UCSD-AML1 (cell line): ENCODE measurements around the gene LAMB1.

ENCODE experiments used
- DNase-seq: peaks from one replicate; lab custom pipeline; 2025; ENCODE audit not compliant: unreplicated experiment; lab: John Stamatoyannopoulos, UW

LAMB1 gene

DNA sequence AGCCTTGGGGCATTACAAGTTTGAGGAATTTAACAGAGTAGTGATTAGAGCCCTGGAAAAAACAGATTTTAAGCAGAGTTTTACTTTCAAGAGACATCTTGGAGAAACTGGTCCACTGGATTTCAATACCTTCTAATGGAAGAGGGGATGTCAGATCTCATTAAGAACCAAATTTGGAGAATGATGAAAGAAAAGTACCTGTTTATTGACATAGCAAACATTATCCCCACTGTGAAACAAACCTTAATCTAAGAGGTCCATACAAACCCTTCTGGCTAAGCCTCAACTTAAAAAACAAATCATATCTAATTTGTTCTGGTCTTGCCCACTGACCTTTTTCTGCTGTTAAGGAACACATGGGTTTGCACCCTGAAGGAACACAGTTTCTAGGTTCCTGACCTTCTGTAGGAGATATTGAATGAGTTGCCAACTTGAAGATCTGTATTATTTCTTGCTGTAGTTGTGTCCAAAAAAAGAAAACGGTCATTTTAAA lies 53.5 kb downstream of the LAMB1 start:
- DNase-seq: no peak

GRCh38 chr7:107948645-107949442 lies 54.1 kb downstream of the LAMB1 start:
- DNase-seq: no peak

DNA sequence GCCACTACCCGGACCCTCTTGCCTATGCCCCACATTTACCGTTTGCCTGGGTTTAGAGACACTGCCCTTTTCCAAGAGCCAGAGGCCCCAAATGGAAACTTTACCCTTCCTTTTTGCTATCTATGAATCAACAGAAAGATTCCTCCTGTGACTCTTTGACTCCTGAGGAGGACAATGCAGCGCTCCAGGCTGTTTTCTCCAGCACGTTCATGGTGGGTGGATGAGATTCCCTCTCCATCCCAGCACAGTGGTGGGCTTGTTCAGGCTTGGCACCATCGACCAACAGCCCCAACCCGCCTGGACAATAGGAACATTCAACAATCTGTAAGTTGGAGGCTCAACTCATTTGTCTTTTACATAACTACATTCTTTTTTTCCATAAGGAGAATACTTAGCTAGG lies 56.1 kb downstream of the LAMB1 start:
- DNase-seq: no peak

DNA sequence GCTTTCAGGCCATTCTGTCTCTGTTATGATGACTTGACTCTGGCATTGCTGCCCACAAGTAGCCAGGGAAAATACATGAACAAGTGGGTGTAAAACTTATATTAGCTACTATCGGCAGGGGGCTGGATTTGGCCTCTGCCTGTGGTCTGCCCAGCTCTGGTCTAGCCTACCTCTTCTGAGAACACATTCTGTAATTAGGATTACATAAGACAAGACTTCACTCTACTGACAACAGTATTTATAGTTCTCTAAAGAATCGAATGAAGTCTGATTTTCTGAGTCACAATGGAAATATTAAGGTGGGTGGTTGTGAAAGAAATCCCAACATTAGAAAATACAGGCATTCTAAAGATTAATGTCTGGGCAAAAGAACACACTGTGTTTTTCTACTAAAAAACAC lies 56.5 kb downstream of the LAMB1 start:
- no peak for DNase-seq

DNA sequence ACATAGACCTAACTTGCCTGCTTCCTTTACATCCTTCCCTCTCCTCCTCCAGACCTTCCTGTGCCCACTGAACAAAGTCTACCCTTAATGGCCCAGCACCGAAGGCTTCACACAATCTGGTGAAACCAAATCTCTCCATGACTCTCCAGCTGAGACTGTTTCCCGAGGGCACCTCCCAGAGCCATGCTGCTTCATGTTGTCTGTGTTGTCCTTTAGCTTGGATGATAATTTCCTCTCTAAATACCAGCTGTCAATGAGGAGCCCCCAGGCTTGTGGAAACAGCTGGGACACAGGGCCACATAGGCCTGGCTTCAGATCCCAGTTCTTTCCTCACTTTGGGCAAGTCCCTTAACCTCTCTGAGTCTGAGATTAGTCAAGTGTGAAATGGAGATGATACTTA lies 57.6 kb downstream of the LAMB1 start:
- no peak for DNase-seq

- DNase-seq: no peak
Observed at GRCh38 chr7:107944411-107945169, 58.4 kb downstream of the LAMB1 start.

GRCh38 chr7:107943018-107943417 lies 59.9 kb downstream of the LAMB1 start:
- DNase-seq: no peak

DNA sequence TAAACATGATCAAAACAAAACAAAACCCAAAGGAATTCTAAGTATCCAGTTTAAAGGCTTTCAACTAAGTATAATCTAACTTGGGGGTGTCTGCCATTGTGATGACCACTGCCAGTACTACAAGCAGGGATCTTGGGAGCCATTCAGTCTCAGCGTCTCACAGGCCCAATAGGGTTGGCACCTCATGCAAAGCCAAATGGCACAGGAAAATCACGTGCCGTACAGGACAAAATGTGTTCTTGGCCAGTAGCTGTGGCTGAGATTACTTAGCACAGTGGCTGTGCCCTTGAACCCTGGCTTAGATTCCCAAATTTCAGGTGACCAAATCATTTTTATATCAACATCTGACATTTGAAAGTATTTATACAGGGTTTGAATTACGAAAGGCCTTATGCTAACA lies 62.0 kb downstream of the LAMB1 start:
- DNase-seq: no peak

DNA sequence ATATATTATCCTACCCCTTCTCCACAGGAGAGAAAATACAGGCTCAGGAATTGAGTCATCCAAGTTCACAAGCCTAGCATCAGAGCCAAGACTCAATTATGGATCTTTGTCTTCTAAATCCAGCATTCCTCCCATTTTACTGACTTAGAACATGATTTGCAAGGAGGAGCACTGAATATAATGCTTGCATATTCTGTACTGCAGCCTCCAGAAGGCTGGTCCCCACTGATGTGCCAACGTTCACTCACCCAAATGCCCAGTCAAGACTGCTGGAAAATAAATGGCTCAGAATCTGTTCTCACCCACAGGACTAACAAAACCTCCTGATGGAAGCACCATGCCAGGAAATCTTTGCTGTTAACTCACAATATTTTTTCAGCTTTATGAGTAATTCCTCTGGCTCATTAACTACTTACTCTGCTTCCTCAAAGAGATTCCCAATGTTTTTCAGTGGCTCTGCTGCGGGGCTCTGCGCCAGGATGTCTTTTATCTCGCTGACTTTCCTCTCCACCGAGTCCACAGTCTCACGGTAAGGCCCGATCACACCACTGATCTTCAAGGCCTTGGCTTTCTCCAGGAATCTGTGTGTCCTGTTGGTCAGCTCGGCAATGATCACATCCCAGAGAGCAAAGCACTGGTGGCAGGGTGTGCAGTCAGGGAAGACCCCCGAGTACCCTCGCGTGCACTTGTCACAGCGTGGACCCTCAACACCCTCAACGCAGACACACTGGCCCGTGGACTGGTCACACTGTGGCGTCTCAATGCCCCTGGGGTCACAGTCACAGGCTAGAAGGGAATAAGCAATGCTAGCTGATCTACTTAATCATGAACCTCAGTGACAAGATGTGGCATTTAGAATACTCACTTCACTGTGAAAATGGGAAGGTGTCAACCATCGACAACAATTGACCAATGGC lies 63.1 kb downstream of the LAMB1 start:
- DNase-seq: no peak

DNA sequence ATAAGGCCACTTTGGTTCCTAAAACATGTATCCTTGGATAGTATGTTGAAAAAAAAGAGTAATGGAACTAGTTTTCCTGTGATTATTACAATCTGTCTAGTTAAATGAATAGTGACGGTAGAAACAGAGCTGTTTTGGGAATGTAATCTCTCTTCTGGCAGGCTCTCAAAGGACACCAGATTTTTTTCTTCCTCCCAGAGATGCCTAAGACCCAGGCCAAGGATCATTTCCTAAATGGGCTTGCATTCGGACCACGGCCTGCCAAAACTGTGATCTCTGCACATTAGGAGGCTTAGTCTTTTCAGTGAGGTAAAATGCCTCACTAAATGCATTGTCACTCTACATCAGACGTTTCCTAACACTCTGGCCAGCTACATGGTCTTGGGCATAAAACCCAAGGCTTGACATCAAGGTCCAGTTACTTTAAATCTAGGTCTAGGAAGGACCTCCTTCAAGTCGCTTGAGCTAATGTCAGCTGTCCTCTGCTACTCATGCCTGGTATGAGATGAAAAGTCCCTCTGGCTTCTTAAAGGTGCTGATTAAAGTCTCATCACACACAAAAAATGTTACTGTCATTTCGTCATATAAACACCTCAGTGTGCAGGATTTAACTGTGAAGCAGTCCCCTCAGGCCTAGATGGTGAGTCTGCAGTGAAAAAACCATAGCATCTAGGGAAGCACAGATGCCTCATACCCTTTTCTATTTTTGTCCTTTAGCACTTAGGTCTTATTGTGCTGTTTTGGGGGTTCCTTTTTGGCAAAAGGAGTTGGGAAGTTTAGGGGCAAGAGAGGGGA lies 64.3 kb downstream of the LAMB1 start:
- no peak for DNase-seq

DNA sequence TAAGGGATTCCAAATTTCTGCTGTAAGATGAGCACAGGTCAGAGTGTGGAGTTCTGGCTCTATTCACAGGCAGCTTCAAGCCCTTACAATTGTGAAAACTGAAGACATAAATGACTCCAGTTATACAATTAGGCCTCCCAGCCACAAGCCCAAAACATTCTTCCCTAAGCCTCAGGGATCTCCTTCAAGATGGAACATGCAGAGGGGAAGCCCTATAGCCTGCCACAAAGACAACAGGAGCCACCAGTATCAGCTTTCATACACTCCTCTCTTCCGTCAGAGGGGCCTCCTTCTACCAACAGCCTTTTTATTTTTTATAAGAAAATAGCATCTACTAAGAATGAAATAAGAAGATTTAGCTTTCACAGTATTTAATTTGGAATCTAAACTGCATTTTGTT lies 65.4 kb downstream of the LAMB1 start:
- no peak for DNase-seq

DNA sequence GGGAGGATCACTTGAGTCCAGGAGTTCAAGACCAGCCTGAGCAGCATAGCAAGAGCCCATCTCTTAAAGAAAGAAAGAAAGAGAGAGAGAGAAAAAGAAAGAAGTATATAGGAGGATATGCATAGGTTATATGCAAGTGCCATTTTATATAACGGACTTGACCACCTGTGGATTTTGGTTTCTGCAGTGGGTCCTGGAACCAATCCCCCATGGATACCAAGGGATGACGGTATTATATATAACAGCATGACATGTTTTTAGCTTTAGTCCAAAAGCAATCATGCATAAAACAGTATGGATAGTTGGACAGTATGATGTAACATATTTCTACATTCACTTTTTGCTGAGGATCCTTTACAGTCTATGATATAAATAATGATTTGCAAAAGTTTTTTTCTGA lies 66.6 kb downstream of the LAMB1 start:
- no peak for DNase-seq

DNA sequence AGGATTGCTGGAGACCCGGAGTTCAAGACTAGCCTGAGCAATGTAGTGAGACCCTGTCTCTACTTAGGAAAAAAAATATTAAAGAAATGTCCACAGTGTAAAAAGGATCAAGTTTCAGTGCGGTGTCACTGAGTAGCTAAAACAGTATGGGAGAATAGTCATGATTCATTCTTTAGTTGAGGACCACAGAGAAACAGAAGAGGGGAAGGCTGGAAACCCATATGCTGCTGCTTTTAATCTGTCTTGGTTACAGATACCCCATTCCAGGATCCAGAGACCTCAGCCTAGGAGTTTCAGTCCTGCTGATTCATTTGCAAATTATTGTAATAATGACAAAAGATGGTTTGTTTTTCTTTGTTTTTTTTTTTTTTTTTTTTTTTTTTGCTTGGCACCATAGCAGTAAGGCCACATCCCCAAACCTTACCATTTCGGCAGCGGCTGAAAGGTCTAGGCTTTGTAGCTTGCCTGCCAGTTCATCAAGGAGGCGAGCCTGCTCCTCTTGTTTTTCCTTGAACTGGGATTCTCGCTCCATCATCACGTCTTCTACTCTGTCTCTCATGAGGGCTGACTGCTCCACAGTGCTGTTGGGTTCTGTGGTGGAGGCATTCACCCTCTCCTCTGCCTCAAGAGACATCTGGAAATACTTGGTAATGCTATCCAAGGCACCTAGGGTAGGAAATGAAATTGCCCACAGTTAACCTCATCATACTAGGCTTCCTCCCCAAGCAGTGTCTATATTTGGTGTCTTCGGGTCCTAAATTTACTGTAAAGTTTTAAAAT lies 67.8 kb downstream of the LAMB1 start:
- DNase-seq: no peak

- no peak for DNase-seq
Observed at GRCh38 chr7:107933386-107934013, 69.5 kb downstream of the LAMB1 start.

DNA sequence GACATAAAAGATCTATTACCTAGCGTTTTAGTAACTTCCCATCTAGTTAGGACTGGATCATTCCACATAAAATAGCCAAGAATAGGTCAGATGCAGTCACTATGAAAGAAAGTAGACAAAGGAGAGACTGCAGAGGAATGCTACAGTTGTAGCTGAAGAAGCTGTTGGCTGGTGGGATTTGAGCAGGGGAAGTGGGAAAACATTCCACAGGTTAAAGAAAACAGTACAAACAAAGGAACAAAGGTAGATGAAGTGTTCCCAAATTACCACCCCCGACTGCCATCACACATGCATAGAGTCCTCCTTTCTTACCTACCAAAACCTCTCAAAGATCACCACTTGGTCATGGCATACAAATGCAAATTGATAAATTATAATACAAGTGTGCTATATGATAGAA lies 70.2 kb downstream of the LAMB1 start:
- no peak for DNase-seq

DNA sequence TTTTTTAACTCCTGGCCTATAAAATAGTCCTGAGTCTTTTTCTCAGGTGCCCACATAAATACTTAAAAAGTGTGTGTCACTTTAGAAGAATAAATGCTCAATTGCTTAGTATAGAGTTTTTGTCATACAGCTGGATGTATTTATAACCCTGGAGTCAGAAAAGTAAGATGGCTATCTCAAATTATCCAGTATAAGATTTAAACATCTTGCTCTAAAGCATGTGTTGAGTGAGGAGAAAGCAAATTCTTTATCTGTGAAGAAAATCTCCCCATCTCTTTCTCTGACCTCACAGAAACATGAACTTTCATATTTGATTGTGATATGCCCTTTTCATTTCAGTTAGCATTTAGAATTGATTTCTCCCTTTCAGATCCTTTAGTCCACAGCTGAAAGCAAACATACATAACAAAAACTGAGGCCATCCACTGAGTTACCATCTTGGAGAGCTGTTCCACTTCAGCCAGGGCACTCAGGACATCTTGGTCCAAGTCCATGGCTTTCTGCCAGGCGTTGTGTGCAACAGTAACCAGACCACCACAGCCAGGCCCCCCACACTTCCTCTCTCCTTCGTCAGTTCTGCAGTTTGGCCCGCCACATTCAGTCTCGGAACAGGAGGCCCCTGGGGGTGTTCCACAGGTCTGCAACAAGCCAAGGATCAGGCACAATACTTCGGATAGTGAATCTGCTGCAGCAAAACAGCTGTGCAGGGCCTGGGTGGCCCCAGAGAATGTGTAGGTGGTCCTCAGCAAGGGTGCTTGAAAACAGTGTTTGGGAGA lies 71.0 kb downstream of the LAMB1 start:
- no peak for DNase-seq

GRCh38 chr7:107926481-107926880 lies 76.5 kb downstream of the LAMB1 start:
- DNase-seq: no peak

DNA sequence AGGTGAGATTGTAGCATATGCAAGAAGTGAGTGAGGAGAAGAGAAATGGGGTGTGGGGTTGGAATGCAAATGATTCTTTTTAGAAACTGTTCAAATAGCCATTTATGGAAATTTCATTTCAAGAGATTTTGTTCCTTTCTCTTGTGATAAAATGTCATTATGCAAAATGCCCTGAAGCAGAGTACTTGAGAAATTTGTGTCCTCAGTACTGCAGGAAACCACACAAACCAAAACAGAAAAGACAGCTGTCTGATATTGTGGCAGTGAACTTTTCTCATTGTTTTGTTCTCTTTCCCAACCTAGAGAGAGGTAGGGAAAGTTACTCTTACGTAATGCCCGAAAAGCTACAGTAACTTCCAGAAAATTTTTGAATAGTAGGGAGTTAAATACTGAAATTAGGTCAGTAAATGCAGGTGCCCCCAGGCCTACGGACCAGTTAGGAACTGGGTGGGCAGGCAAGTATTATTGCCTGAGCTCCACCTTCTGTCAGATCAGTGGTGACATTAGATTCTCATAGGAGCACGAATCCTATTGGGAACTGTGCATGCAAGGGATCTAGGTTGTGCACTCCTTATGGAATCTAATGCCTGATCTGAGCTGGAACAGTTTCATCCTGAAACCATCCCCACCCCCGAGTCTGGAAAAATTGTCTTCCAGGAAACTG lies 78.0 kb downstream of the LAMB1 start:
- DNase-seq: no peak
